Mesenteric fat pad (tissue), 1 donor: ENCODE measurements around the gene RAP2C. TPM values are rescaled to one million over a fixed set of nuclear protein-coding genes. Genes with fewer than 3 reads are reported as not detected.
A peak's percentile ranks its signal among the peaks of the same experiment; 100 is the strongest.

Source experiments
- DNase-seq: peaks from one replicate; pipeline ENCODE4 v3.0.0-alpha.2; 2020; ENCODE audit warnings: low spot score
- long read RNA-seq: library from polyadenylated mRNA; unstranded; transcript quantifications from one replicate; pipeline ENCODE4 v2.0.0, GENCODE V29; 2020
- total RNA-seq: library from RNA; stranded (reverse); fragmentation: NEBNext Ultra II Directional; extraction: Animal tissue kit (Norgen Biotek cat#: 25700); gene quantifications from one replicate; pipeline ENCODE4 v1.2.1, GENCODE V29; 2021
- donor health status: DM: yes; HTN: yes; CAD: no.

RAP2C gene
- total RNA-seq = 25.7 TPM
- long read RNA-seq, partial matches to known transcripts = 4 of 10 reads
- long read RNA-seq, other reads (novel, unspliced or antisense) = 5 of 10 reads

- no peak for DNase-seq
Observed at GRCh38 chrX:132219343-132219768, at the start of gene RAP2C. RAP2C (minus strand) TSS chrX:132219447; CDS start chrX:132217268, 2,179 bp downstream.

DNA sequence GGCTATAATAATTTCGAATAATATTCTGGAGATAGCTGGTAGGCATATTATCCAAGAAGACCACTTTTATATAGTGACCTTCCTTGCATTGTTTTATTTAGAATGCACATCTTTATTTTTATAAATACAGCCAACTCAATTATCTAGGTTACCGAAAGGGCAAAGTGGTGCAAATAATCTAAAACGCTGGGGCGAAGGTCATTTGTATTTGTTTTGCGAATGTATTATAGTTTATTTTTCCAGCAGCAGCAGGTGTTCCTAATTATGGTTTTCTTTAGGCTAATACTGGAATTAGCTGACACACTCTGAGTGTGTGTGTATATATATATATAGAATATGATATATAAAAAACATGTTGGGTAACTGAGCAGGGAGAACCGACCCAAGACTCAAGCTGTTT, 48.1 kb upstream of the RAP2C start:
- no peak for DNase-seq

GRCh38 chrX:132266583-132267355, 47.5 kb upstream of the RAP2C start:
- no peak for DNase-seq

DNA sequence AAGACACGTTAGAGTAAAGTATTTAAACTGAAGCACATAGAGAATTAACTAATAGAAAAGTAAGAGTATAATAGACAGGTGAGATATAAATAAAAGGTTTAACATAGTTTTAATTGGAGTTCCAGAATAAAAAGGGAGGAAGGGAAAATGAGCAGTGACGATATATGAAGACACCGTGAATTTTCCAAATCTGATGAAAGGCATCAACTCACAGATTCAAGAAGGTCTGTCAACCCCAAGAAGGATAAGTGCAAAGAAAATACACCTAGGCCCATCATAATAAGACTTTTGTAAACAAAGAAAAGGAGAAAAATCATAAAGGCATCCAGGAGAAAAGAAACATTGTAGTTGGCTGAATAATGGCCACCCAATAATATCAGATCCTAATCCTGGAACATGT, 43.9 kb upstream of the RAP2C start:
- DNase-seq = no peak

GRCh38 chrX:132258509-132258908, 39.3 kb upstream of the RAP2C start:
- DNase-seq = no peak

DNA sequence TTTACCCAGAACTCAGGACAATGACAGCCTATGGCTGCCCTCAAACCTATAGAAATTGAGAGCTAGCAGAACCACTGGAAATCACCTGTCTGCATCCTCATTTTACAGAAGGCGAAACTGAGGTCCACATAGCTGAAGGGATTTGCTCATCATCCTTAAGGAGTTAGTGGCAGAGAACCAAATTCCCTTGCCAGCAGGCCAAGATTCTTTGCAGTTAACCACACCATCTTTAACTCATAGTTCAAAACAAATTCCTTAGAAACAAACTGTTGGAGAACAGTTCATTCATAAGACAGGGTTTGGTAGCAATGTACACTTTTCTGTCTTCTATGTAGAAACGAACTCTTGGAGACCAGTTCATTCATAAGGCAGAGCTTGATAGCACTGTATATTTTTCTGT, 37.9 kb upstream of the RAP2C start:
- DNase-seq = no peak

- DNase-seq = no peak
Observed at GRCh38 chrX:132236121-132236520, 16.9 kb upstream of the RAP2C start.

GRCh38 chrX:132235488-132235887, 16.2 kb upstream of the RAP2C start:
- no peak for DNase-seq

DNA sequence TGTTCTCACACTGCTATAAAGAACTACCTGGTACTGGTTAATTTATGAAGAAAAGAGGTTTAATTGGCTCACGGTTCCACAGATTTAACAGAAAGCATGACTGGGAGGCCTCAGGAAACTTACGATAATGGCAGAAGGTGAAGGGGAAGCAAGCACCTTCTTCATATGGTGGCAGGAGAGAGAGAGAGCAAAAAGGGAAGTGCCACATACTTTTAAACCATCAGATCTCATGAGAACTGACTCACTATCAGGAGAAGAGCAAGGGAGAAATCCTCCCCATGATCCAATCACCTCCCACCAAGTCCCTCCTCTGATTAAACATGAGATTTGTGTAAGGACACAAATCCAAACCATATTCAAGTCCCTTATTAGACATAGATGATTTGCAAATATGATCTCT, 12.3 kb upstream of the RAP2C start:
- no peak for DNase-seq

DNA sequence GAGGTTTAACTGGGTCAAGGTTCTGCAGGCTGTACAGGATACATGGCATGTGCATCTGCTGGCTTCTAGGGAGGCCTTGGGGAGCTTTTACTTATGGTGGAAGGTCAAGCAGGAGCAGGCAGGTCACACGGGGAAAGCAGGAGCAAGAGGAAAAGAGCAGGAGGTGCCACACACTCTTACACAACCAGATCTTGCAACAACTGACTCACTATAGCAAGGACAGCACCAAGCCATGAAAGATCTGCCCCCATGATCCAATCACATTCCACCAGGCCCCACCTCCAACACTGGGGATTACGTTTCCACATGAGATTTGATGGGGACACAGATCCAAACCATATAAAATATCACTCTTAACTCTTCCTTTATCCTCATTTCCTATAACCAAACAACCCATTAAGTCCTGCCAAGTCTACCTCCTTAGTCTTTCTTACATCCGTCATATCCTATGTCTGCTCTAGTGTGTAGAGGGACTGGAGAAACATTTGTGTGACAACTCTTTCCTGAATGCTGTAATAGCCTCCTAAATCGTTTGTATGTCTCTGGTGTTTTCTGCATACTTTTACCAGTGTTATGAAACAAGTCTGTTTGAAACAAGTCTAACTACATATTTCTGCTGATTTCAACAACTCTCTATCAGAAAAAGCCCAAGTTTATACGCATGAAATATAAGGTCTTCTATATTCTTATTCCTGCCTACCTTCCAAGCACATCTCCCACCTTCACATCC, 8.3 kb upstream of the RAP2C start:
- DNase-seq = no peak

DNA sequence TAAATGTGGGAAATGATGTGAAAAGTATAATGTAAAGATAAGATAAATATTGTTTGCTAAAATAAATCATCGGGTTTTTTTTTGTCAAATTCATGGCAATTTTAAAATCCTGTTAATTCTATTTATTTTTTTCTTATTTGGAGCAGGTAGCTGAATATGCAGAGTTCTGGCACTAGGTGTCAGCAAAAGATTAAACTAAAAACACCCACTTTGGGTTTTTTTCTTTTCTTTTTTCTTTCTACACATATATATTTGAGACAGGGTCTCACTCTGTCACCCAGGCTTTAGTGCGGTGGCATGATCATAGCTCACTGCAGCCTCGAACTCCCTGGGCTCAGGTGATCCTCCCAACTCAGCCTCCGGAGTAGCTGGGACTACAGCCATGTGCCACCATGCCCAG, 6.9 kb upstream of the RAP2C start:
- no peak for DNase-seq

DNA sequence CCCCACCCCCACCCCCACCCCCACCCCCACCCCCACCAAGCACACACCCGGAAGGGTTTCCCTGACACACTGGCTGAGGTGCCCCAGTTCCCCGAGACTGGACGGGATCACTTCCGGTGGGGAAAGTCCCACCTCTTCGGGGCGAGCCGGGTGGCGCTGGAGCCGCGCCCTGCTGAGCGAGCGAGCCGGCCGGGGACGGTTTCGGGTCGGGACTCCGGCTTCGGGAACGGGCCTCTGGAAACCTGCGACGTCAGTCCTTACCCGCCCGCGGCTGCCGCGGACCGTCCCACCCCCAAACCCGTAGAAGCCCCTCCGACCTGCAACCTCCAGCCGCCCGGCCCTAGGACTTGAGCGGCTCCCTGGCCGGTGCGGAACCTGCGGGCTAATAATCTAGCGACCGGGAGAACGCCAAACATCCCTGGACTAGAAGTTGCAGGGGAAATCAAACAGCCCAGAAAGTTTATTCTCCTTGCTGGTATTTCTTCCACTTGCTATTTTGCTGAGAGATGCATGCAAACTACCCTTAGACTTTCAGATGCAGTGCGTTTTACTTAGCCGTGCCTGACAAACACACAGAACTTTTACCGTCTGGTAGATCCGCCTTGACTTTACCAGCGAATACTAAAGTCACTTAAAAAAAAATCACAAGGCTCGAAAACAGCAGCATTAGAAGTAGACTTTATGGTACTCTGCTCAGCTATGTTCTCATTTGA, 991 bp downstream of the RAP2C start:
- DNase-seq = peak; percentile 92

DNA sequence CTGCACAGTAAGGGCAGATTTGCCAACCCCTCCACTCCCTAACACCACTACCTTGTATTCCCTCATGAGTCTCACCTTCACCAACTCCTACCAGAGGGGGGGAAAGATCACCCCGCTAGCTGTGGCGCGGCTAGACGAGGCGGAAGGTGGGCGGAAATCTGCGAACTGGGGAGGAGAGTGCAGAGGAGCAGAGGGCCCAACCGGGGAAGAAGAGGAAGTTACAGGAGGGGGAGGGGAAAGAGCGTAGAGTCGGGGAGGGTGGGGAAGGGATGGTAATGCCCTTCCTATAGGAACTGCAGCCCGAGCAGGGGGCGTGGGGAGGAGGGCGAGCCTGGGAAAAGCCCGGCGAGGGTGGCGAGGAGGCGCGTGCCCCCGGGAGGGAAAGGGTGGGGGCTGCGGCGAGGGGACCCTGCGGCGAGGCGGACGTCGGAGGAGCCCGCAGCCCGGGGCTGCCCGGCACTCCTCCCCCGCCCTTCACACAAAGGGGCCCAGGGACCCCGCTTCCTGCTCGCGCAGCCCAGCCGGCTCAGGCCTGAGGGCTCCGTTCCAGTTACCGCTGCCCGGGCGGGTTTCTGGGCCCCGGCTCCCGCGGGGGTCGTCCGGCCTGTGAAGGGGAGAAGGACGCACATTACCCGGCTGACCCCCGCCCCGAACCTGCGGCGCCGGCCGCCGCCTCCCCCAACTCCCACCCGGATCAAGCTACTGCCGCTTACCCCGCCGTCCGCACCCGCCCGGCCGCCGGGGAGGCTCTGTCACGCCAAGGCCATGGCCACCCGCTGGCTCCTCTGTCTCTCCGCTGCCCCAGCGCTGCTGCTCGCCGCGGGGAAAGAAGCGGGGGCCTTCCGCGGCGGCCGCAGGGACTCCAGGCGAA, 1.8 kb downstream of the RAP2C start:
- no peak for DNase-seq

DNA sequence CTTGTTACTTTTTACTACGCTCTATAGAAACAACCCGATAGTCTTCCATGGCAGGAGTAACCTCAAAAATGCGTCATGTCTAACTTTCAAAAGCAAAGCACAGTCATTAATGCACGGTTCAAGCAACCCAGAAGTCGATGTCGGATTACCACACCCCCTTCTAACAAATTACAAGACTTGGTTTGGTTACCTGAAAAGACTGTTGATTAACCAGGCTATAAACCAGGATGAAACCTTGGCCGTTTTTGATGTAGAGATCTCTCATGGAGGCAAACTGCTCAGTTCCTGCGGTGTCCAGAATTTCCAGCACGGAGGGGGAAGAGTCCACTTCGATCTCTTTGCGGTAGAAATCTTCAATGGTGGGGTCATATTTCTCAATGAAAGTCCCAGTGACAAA, 2.4 kb downstream of the RAP2C start:
- DNase-seq = no peak

- no peak for DNase-seq
Observed at GRCh38 chrX:132216283-132216682, 3.0 kb downstream of the RAP2C start.

GRCh38 chrX:132214518-132214917, 4.7 kb downstream of the RAP2C start:
- no peak for DNase-seq

DNA sequence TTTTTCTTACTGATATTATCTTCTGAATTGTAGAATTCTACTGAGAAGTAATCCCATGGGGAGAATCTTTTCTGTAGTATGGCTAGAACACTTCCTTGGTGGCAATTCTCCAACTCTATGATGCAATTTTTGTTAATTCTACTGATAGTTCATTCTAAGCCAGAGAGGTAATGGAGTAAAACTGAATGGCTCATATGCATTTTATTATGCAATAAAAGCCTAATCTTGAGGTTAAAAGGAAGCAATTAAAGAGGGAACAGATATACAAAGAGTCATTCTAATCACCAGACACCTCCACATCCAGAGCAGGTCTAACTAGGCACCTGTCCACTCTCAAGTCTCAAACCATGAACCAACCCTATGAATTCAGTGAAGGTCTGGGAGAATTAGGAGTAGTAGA, 9.7 kb downstream of the RAP2C start:
- no peak for DNase-seq

DNA sequence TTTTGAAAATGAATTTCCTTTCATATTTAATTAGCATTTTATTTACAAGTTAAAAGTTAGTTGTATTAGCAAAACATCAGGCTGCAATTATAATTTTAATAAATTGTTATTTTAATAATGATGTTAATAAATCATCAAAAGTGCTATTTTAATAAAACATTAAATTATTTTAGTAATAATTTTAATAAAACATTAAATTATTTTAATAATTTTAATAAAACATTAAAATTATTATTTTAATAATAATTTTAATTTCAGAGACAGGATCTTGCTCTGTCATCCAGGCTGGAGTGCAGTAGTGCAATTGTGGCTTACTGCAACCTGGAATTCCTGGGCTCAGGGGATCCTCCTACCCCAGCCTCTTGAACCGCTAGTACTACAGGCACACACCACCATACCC, 10.8 kb downstream of the RAP2C start:
- no peak for DNase-seq

DNA sequence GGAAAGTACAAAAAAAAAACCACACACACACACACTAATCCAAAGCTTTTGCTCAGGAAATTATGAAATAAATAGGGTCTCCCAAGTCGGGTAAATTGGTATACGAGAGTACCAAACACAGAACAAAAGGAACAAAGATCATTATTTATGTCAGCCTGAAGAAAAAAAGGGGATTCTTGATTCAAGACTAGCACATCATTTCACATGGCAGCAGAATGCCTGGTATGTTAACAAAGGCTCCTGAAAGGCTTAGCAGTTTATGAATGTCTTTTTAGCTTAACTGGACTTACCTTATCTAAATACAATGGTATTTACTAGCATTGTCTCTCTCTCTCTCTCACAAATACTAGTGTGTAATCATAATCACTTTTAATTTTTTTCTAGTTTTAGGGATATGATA, 11.3 kb downstream of the RAP2C start:
- no peak for DNase-seq

- DNase-seq = no peak
Observed at GRCh38 chrX:132206259-132206658, 13.0 kb downstream of the RAP2C start.

- no peak for DNase-seq
Observed at GRCh38 chrX:132204629-132205028, 14.6 kb downstream of the RAP2C start.
